SU-DHL-6 (cell line): ENCODE measurements around the gene POLE4.

Experiments used
- H2AFZ ChIP-seq: fragments of 200-600 bp; sonication (generic); 2 replicates; pipeline ENCODE4 v1.6.1; 2014; ENCODE audit warnings: low read depth, mild to moderate bottlenecking, moderate library complexity, mixed read lengths, antibody characterized with exemption, low read length; ENCODE audit not compliant: severe bottlenecking
- H3F3A ChIP-seq: fragments of 200-600 bp; shearing (Covaris generic); 2 replicates; pipeline ENCODE4 v1.6.0; 2016; ENCODE audit warnings: antibody characterized with exemption, mild to moderate bottlenecking; ENCODE audit not compliant: insufficient read depth
- H3K27ac ChIP-seq: fragments of 200-600 bp; sonication (generic); 2 replicates; pipeline ENCODE4 v1.5.1; 2016; ENCODE audit warnings: low read depth, mild to moderate bottlenecking, low read length, moderate library complexity, mixed read lengths
- H3K27me3 ChIP-seq: fragments of 200-600 bp; sonication (generic), shearing (Covaris generic); 2 replicates; pipeline ENCODE4 v1.6.0; 2014; ENCODE audit warnings: mild to moderate bottlenecking, low read length
- H3K36me3 ChIP-seq: fragments of 200-600 bp; sonication (generic); 2 replicates; pipeline ENCODE4 v1.6.1; 2014; ENCODE audit warnings: mild to moderate bottlenecking, low read length, mixed read lengths
- H3K4me2 ChIP-seq: fragments of 300-600, 200-600 bp; shearing (Covaris generic), sonication (generic); 2 replicates; pipeline ENCODE4 v1.6.0; 2014; ENCODE audit warnings: low read length, low read depth, mild to moderate bottlenecking; ENCODE audit not compliant: poor library complexity, severe bottlenecking
- H3K4me3 ChIP-seq: fragments of 200-600 bp; sonication (generic); 2 replicates; pipeline ENCODE4 v1.5.1; 2014; ENCODE audit warnings: antibody characterized with exemption, low read length, mild to moderate bottlenecking, mixed read lengths; ENCODE audit not compliant: insufficient read depth, poor library complexity, severe bottlenecking
- H3K79me2 ChIP-seq: fragments of 200-600 bp; sonication (generic); 2 replicates; pipeline ENCODE4 v1.6.1; 2014; ENCODE audit warnings: mild to moderate bottlenecking, low read length, moderate library complexity; ENCODE audit not compliant: insufficient read depth
- H3K9ac ChIP-seq: fragments of 200-600 bp; sonication (generic); 2 replicates; pipeline ENCODE4 v1.7.0; 2014; ENCODE audit warnings: mild to moderate bottlenecking, low read length
- H3K9me2 ChIP-seq: fragments of 200-600 bp; sonication (generic); replicated peaks from 2 replicates; pipeline ENCODE4 v1.6.1; 2014; ENCODE audit warnings: low read length; ENCODE audit not compliant: insufficient read depth
- H3K9me3 ChIP-seq: fragments of 200-600 bp; sonication (generic); 2 replicates; pipeline ENCODE4 v1.6.1; 2014; ENCODE audit warnings: low read length, mixed read lengths; ENCODE audit not compliant: insufficient read depth
- H4K20me1 ChIP-seq: fragments of 200-600 bp; sonication (generic); 2 replicates; pipeline ENCODE4 v1.6.1; 2014; ENCODE audit warnings: low read depth, mild to moderate bottlenecking, antibody characterized with exemption, low read length, moderate library complexity, mixed read lengths
- CTCF ChIP-seq: fragments of 200-600 bp; sonication (generic); IDR thresholded peaks from one replicate; pipeline ENCODE4 v1.5.1; 2017; ENCODE audit warnings: antibody characterized with exemption, mild to moderate bottlenecking, low read length, moderate library complexity; ENCODE audit not compliant: insufficient read depth, poor library complexity, severe bottlenecking
- EZH2phosphoT487 ChIP-seq: fragments of 200-600 bp; sonication (generic), shearing (Covaris generic); conservative IDR thresholded peaks from 2 replicates; pipeline ENCODE4 v1.6.1; 2018; ENCODE audit warnings: mild to moderate bottlenecking, antibody characterized with exemption, low read length, moderate library complexity, mixed read lengths

POLE4 gene

GRCh38 chr2:74958274-74959105, at the start of gene POLE4:
POLE4 (plus strand) TSS chr2:74958643; CDS start chr2:74958680, 37 bp downstream.
- Histone ChIP-seq H3K4me2 (peak within 1 kb of the TSS; percentile 82), H3K79me2 (no peaks in the 10 kb centered on the region), H3K36me3 (peaks cover 19% of the 10 kb centered on the region), H3K9me2 (no peaks in the 10 kb centered on the region), H2AFZ (peak within 1 kb of the TSS; percentile 100), H3K27me3 (no peaks in the 10 kb centered on the region), H4K20me1 (no peaks in the 10 kb centered on the region), H3K9ac (peak within 1 kb of the TSS; percentile 64), H3K4me3 (peak within 1 kb of the TSS; percentile 70), H3F3A (peaks cover 6% of the 10 kb centered on the region; the same call in 1 of the 2 replicates), H3K27ac (peak within 1 kb of the TSS; percentile 74), H3K9me3 (peaks cover 8% of the 10 kb centered on the region; the same call in 1 of the 2 replicates)
- TF ChIP-seq EZH2phosphoT487 (no peak), CTCF (no peak)

GRCh38 chr2:74908748-74909444, 49.5 kb upstream of the POLE4 start:
- no peak overlapping the region for H2AFZ ChIP-seq
- H3K4me3 ChIP-seq = no peak overlapping the region
- no peak overlapping the region for H3K4me2 ChIP-seq
- no peaks in the 10 kb centered on the region for H3K36me3 ChIP-seq
- no peaks in the 10 kb centered on the region for H3K79me2 ChIP-seq
- H3K27me3 ChIP-seq = no peaks in the 10 kb centered on the region
- no peak overlapping the region for H3K9ac ChIP-seq
- H3F3A ChIP-seq = no peaks in the 10 kb centered on the region
- no peaks in the 10 kb centered on the region for H3K9me2 ChIP-seq
- H3K27ac ChIP-seq = no peak overlapping the region
- H3K9me3 ChIP-seq = no peaks in the 10 kb centered on the region
- TF ChIP-seq EZH2phosphoT487 (no peak), CTCF (no peak)
- H4K20me1 ChIP-seq = no peaks in the 10 kb centered on the region

GRCh38 chr2:74910245-74910644, 48.2 kb upstream of the POLE4 start:
- no peak for TF ChIP-seq EZH2phosphoT487
- TF ChIP-seq CTCF = no peak
- Histone ChIP-seq H3K4me2 (no peak overlapping the region), H3K36me3 (no peaks in the 10 kb centered on the region), H3K9ac (no peak overlapping the region), H3K9me2 (no peaks in the 10 kb centered on the region), H3K27me3 (no peaks in the 10 kb centered on the region), H3K4me3 (no peak overlapping the region), H4K20me1 (no peaks in the 10 kb centered on the region), H3K79me2 (no peaks in the 10 kb centered on the region), H3F3A (no peaks in the 10 kb centered on the region), H2AFZ (no peak overlapping the region), H3K27ac (no peak overlapping the region), H3K9me3 (no peaks in the 10 kb centered on the region)
